GM12801 (cell line): Measurements from ENCODE around the gene MYO9A.

ENCODE experiments used
- TF ChIP-seq, protein P1 (sequence below): IDR thresholded peaks from one replicate; pipeline ENCODE4 v1.5.1; 2011; ENCODE audit warnings: control low read depth; ENCODE audit not compliant: insufficient read length; ENCODE audit errors: extremely low read depth

The MYO9A gene

DNA sequence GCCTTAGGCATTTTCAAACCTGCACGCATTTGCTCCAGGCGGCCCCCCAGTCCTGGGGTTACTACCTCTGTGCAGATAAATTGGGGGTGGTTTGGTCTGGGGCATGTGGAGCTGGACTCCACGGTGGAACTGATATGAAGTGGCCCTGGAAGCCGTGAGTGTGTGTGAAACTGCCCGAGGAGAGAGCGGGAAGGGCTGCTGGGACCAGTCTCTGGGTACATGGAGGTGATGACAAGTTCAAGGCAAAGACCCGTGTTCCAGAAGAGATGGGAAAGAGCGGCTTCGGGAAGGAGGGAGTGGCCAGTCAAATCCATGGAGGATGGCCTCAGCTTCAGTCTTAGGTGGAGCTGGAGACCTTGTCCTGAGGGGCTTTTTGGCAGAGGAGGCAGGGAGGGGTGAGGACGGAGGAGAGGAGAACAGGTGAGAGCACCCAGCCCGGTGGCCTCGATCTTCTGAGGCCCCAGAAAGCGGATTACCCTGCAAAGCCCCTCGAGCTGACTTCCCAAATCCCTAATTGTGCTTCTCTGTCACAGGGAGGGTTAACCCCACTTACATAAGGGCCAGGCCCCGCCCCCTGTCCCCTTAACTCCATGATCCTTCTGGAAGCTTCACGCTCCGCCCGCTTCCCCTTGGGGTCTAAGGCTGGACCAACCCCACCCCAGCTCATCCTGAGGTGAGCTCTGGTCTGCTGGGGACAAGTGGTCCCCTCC, 309.5 kb downstream of the MYO9A start:
- TF ChIP-seq, protein P1, sequence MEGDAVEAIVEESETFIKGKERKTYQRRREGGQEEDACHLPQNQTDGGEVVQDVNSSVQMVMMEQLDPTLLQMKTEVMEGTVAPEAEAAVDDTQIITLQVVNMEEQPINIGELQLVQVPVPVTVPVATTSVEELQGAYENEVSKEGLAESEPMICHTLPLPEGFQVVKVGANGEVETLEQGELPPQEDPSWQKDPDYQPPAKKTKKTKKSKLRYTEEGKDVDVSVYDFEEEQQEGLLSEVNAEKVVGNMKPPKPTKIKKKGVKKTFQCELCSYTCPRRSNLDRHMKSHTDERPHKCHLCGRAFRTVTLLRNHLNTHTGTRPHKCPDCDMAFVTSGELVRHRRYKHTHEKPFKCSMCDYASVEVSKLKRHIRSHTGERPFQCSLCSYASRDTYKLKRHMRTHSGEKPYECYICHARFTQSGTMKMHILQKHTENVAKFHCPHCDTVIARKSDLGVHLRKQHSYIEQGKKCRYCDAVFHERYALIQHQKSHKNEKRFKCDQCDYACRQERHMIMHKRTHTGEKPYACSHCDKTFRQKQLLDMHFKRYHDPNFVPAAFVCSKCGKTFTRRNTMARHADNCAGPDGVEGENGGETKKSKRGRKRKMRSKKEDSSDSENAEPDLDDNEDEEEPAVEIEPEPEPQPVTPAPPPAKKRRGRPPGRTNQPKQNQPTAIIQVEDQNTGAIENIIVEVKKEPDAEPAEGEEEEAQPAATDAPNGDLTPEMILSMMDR, result no peak

DNA sequence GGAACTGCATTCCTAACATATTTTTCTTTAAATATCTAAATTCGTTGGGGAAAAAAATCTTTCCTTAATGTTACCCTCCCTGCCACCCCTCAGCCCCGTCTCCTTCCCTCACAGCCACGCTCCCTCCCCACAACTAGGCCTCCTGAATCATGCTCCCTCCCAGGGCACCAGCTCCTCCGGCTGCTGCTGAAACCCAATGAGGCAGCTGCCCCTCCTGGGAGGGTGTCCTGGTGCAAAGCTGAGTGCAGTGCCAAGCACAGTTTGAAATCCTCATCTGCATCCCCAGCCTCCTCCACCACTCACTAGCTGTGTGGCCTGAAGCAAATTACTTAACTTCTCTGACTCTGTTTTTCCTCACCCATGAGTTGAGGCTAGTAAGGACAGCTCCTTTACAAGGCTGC, 310.3 kb downstream of the MYO9A start:
- TF ChIP-seq, protein P1, result no peak

DNA sequence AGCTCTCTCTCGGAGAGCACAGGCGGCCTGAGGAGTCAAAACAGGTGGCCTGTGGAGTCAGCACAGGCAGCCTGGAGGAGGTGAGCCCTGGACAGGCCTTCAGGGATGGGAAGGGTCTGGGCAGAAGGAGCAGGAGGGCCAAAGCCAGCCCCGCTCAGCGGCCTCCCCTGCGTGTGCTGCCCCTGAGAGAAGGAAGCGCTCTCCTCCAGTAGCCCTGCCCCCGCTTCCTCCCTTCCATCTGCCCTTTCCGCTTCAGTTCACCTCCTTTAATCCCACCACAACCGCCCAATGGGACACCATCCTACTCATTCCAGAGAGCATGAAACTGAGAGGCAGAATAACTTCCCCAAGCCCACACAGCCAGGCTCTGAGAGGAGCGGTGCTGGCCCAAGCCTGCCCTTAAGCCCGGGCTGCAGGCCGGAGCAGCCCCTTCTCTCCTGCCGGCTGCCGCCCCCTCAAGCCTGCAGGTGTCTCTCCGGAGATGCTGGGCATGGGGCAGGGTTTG, 310.8 kb downstream of the MYO9A start:
- TF ChIP-seq, protein P1, result no peak

DNA sequence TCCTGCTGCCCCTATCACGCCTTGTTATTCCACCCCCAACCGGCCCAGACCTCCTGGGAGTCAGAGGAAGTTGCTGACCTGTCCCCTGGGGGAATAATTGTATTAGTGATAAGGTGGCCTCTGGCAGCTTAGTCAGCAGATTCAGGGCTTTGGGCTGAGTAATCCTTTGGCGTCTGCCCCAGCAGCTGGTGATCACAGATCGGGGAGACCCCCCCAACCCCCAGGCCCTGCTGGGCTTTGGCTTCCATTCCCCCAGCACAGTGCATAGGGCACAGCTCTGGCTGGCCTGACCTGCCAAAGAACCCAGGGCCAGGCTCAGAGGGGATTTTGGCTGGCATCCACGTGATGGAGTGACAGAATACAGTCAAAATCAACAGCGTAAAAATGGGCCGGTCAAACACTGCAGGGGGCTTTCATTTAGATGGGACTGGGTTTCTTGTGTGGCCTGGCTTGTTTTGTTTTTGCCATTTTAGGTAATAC, 311.5 kb downstream of the MYO9A start:
- TF ChIP-seq, protein P1, result no peak

DNA sequence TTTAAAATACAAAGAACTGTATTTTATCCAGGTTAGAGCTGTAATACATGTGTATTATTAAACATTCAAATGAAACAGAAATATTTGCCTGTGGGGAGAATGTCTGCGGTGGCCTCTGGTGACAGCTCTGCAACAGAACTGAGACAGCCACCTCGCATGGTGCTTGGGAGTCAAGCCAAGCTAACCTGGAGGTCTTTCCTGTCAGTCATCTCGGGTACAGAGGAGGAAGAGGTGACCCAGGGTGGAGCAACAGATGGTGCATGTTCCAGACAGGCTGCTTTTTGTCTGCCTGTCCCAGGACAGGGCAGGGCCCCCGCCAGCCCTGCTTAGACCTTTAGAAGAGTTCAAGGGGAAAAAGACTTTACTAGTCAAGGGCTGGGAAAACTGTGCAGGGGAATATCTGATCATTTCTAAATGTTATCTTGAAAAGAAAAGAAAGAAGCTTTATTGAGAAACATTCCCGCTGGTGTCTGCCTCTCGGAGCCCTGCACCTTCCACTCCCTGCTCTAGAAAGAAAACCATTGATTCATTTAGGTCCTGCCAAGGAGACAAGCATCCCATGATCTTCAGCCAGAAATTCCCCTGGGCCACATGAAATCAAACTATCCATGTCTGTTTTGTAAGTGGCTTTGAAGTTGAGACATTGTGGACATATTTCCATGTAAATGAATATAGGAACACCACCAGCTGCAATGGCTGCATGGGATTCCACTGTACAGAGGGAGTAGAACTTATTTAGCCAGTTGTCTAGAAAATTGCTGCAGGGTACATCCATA, 313.1 kb downstream of the MYO9A start:
- TF ChIP-seq, protein P1, result no peak

DNA sequence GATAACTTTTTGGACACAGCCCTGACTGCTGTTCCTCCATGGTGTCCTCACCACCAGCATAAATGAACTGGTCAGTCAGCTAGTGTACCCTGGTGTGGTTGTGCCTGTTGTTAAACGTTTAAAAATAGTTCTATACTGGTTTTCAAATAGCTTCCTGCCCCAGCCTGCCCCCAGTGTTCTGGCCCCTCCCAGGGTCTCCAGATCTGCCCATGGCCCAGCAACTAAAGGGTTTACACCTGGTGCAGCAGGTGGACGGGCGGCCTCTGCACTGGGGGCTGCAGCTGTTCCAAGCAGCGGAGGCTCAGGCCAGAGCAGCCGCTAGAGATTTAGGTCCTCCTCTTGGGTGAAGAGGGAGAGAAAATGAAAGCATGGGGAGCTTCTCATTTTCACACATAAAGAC, 313.7 kb downstream of the MYO9A start:
- TF ChIP-seq, protein P1, result no peak

DNA sequence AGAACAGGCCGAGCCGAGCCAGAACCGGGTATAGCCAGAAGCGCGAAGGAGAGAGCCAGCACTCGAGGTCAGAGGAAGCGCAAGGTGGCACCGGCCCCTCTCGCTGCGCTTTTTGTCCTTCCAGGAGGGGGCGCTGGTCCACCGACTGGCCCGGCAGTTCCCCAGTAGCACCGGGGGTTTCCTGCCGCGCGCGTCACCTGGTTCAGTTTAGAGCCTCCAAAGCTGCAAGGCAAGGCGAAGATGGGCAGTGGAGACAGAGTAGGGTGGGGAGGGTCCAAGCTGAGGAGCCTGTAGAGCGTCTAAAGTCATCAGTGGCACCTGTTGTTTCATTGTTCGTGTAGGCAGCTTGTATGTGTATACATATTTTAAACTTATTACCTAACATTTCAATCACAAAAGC, 315.2 kb downstream of the MYO9A start:
- TF ChIP-seq, protein P1, result no peak
